Germinal center (tissue), 1 donor: ENCODE results near the gene SLC24A1.
"Not testable (repeated sequence)": the region's sequence is repeated elsewhere in the genome, so short reads cannot be mapped to it uniquely, and the experiment has no call there.

Experiments used
- DNase-seq: peaks from one replicate; pipeline ENCODE4 v3.0.0; 2012; ENCODE audit warnings: mixed read lengths, low spot score

The SLC24A1 gene

GRCh38 chr15:65621638-65622037, at the start of gene SLC24A1:
Gene SLC24A1 (plus strand): TSS chr15:65621938. CDS start chr15:65624081, 2,143 bp downstream.
- no peak for DNase-seq

GRCh38 chr15:65571971-65572370, 49.8 kb upstream of the SLC24A1 start:
- no peak for DNase-seq

GRCh38 chr15:65576664-65577063, 45.1 kb upstream of the SLC24A1 start:
- no peak for DNase-seq

GRCh38 chr15:65577129-65577996, 44.4 kb upstream of the SLC24A1 start:
- no peak for DNase-seq

GRCh38 chr15:65578904-65579728, 42.6 kb upstream of the SLC24A1 start:
- no peak for DNase-seq

- DNase-seq, result no peak
Observed at GRCh38 chr15:65579762-65580161, 42.0 kb upstream of the SLC24A1 start.

GRCh38 chr15:65580287-65580686, 41.5 kb upstream of the SLC24A1 start:
- DNase-seq, result no peak

GRCh38 chr15:65583701-65584100, 38.0 kb upstream of the SLC24A1 start:
- peak; percentile 19 for DNase-seq

- DNase-seq, result no peak
Observed at GRCh38 chr15:65584241-65584640, 37.5 kb upstream of the SLC24A1 start.

- no peak for DNase-seq
Observed at GRCh38 chr15:65587094-65587493, 34.6 kb upstream of the SLC24A1 start.

- peak; percentile 45 for DNase-seq
Observed at GRCh38 chr15:65595960-65596359, 25.8 kb upstream of the SLC24A1 start.

GRCh38 chr15:65598468-65598867, 23.3 kb upstream of the SLC24A1 start:
- no peak for DNase-seq

- DNase-seq, result no peak
Observed at GRCh38 chr15:65599677-65600076, 22.1 kb upstream of the SLC24A1 start.

GRCh38 chr15:65603134-65603533, 18.6 kb upstream of the SLC24A1 start:
- no peak for DNase-seq

- no peak for DNase-seq
Observed at GRCh38 chr15:65603559-65603958, 18.2 kb upstream of the SLC24A1 start.

- DNase-seq, result peak; percentile 93
Observed at GRCh38 chr15:65610871-65611718, 10.6 kb upstream of the SLC24A1 start, which contains the start of gene INTS14. Gene INTS14 (minus strand): TSS chr15:65611131. CDS start chr15:65607380, 3,751 bp downstream.

GRCh38 chr15:65611888-65612615, 9.7 kb upstream of the SLC24A1 start:
- no peak for DNase-seq

GRCh38 chr15:65612616-65612946, 9.2 kb upstream of the SLC24A1 start:
- no peak for DNase-seq

- DNase-seq, result no peak
Observed at GRCh38 chr15:65612949-65613744, 8.6 kb upstream of the SLC24A1 start.

GRCh38 chr15:65615887-65616286, 5.9 kb upstream of the SLC24A1 start:
- DNase-seq, result not testable (repeated sequence)
